ENCODE measurements around the gene BACH2. TPM values are rescaled to one million over a fixed set of nuclear protein-coding genes. Genes with fewer than 3 reads are reported as not detected.

Gene BACH2
- polyA plus RNA-seq, 1 experiment = 2.2 TPM

GRCh38 chr6:90100059-90100665, 196.5 kb downstream of the BACH2 start:
- no peak for TF ChIP-seq CTCF (IDR thresholded peaks at IDR 0.05; ENCODE audit: low read depth, low read length)
- no peak overlapping the region for H3K4me3 ChIP-seq (ENCODE audit: low read depth, low read length)
- no peaks in the 10 kb centered on the region for H3K9me3 ChIP-seq (ENCODE audit: control insufficient read depth, insufficient read depth, low read length)
- ChIA-PET POLR2A (no interaction called here), CTCF (interaction anchor here (1.5 kb wide), 1 partner anchor 160 kb away, joined by 4 read pairs; no protein-coding TSS in a partner anchor)
- H3K27ac ChIP-seq (ENCODE audit: low read depth, low read length) = no peak overlapping the region
- DNase-seq (ENCODE audit: low read depth, low spot score) = no peak
- no peaks in the 10 kb centered on the region for H3K27me3 ChIP-seq (ENCODE audit: control insufficient read depth, insufficient read depth, low read length)

- no peaks in the 10 kb centered on the region for H3K27me3 ChIP-seq (ENCODE audit: control insufficient read depth, insufficient read depth, low read length)
- H3K27ac ChIP-seq (ENCODE audit: low read depth, low read length) = peak overlapping the region; percentile 80
- no peak overlapping the region for H3K4me3 ChIP-seq (ENCODE audit: low read depth, low read length)
- no peaks in the 10 kb centered on the region for H3K9me3 ChIP-seq (ENCODE audit: control insufficient read depth, insufficient read depth, low read length)
- TF ChIP-seq CTCF (IDR thresholded peaks at IDR 0.05; ENCODE audit: low read depth, low read length) = no peak
- no peak for DNase-seq (ENCODE audit: low read depth, low spot score)
- CTCF ChIA-PET = interaction anchor here (0.7 to 2.5 kb wide), 10 partner anchors 10 to 380 kb away, joined by 3 to 9 read pairs (median 4); no protein-coding TSS in a partner anchor
- POLR2A ChIA-PET = interaction anchor here (0.9 to 1.6 kb wide), 3 partner anchors 96 to 120 kb away, joined by 4 to 13 read pairs (median 7); no protein-coding TSS in a partner anchor
Observed at GRCh38 chr6:90098627-90099026, 198.0 kb downstream of the BACH2 start.

- DNase-seq (ENCODE audit: low read depth, low spot score) = peak; percentile 71
- Histone ChIP-seq H3K4me3 (ENCODE audit: low read depth, low read length) (no peak overlapping the region), H3K9me3 (ENCODE audit: control insufficient read depth, insufficient read depth, low read length) (no peaks in the 10 kb centered on the region), H3K27me3 (ENCODE audit: control insufficient read depth, insufficient read depth, low read length) (no peaks in the 10 kb centered on the region), H3K27ac (ENCODE audit: low read depth, low read length) (peak overlapping the region; percentile 80)
- TF ChIP-seq CTCF (IDR thresholded peaks at IDR 0.05; ENCODE audit: low read depth, low read length) = peak; percentile 62
- POLR2A ChIA-PET = interaction anchor here (0.8 to 1.6 kb wide), 4 partner anchors 71 to 120 kb away, joined by 3 to 13 read pairs (median 6); no protein-coding TSS in a partner anchor
- CTCF ChIA-PET = interaction anchor here (0.7 to 2.5 kb wide), 15 partner anchors 8 to 381 kb away, joined by 3 to 9 read pairs (median 4); no protein-coding TSS in a partner anchor
Observed at GRCh38 chr6:90098001-90098531, 198.6 kb downstream of the BACH2 start.

GRCh38 chr6:90097356-90097755, 199.3 kb downstream of the BACH2 start:
- H3K27me3 ChIP-seq (ENCODE audit: control insufficient read depth, insufficient read depth, low read length) = no peaks in the 10 kb centered on the region
- no peak overlapping the region for H3K27ac ChIP-seq (ENCODE audit: low read depth, low read length)
- CTCF ChIA-PET = interaction anchor here (0.7 to 2.5 kb wide), 13 partner anchors 8 to 322 kb away, joined by 3 to 9 read pairs (median 4); no protein-coding TSS in a partner anchor
- no peak for DNase-seq (ENCODE audit: low read depth, low spot score)
- no peak overlapping the region for H3K4me3 ChIP-seq (ENCODE audit: low read depth, low read length)
- POLR2A ChIA-PET = interaction anchor here (0.8 to 1.6 kb wide), 4 partner anchors 72 to 121 kb away, joined by 3 to 13 read pairs (median 6); no protein-coding TSS in a partner anchor
- no peaks in the 10 kb centered on the region for H3K9me3 ChIP-seq (ENCODE audit: control insufficient read depth, insufficient read depth, low read length)
- no peak for TF ChIP-seq CTCF (IDR thresholded peaks at IDR 0.05; ENCODE audit: low read depth, low read length)

GRCh38 chr6:90096818-90097217, 199.8 kb downstream of the BACH2 start:
- TF ChIP-seq CTCF (IDR thresholded peaks at IDR 0.05; ENCODE audit: low read depth, low read length) = no peak
- POLR2A ChIA-PET = no interaction called here
- no peak for DNase-seq (ENCODE audit: low read depth, low spot score)
- H3K9me3 ChIP-seq (ENCODE audit: control insufficient read depth, insufficient read depth, low read length) = no peaks in the 10 kb centered on the region
- no peak overlapping the region for H3K27ac ChIP-seq (ENCODE audit: low read depth, low read length)
- no peaks in the 10 kb centered on the region for H3K27me3 ChIP-seq (ENCODE audit: control insufficient read depth, insufficient read depth, low read length)
- no peak overlapping the region for H3K4me3 ChIP-seq (ENCODE audit: low read depth, low read length)
- CTCF ChIA-PET = interaction anchor here (1.2 to 2.5 kb wide), 4 partner anchors 9 to 383 kb away, joined by 3 to 9 read pairs (median 4); no protein-coding TSS in a partner anchor

Measured in AG04450 (cell line).